GM19452 (cell line): ENCODE results near the gene EFCAB8.

Experiments
- ATAC-seq: cut with Tn5 transposase; IDR thresholded peaks from one replicate; pipeline ENCODE4 v1.9.1; 2021; ENCODE audit not compliant: unreplicated experiment

Gene EFCAB8, protein sequence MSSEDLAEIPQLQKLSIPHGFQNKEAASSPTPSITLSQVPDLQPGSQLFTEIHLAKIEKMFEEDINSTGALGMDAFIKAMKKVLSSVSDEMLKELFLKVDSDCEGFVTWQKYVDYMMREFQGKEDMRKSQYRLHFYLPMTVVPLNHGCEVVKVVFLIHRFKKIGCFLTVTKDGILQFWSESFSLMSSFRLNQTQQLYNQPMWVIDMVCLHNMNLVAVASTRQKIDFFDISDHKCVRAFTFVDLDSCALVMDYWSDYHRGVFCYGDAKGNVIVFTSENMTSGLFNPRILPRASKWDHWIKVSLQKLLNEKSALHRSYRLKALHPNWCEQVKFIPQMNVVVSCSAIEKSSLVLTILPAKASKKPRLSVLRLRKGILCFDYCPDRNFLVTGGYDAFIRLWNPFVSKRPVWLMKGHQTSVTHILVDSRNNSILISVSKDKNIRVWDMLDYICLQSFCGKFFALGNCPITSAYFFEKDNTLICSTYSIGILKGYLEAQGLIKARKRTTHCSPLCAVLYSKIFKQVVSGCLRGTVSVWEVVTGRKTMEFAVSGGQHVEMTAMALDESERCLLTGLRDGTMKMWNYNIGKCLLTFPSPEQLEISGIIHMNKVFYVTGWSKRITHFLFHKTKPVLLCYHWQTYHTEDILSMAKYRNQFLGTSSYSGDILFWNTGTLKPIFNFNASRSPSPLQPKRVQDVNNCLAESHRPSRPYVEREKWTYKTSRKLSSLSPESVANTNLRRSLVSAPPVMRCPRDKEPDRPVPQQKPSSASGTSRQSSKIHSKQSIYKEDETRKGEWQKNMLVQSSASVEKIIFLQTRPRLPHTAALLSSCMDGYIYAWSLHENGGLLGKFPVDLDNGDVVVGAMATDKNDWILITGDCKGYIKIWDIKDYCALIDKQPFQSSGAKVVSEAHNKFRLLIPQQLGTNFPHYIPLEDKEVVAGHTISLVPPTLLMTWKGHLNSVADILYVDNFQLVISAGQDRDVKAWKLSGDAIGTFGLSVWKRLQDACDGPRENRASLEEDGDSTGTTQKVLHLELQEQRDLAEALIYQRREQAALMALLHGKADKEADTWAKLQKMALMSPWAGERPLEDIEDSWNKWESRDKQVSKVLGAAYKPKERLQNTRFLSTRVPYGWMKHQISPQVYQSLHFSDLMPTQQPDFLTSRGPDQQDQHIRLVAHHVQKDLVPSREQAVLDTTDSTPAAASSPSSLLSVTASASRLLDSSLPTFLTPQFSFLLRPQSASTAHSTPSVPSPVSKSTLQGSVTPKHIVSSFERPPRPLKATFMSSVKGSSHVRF

DNA sequence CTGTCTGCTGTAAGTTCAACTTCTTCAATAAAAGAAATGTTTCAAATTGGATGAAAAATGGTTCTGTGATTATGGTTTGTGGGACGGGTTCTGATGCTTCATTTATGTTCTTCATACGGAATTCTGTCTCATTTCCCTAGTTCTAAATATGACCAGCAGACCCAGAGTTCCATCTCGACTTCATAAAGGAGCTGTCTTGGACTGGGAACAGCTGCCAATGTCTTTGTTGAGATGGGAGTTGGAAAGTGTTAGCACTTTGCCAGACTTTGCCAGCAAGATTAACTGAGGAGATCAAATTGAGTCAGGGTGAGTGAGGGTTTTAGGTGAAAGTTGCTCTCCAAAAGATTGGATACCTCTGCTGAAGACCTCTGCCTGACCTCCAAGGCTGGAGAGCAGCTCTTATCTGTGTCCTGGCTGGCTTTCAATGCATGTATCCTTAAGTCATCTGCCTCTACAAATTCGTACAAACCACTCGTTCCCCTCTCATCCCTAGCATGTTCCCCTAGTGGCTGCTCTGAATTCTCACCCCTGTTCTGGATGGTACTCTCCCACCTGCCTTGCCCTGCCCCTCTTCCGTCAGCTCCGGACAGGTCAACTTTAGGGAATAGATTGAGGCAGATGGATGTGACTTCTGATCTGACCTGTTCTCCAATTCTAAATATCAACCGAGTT is at the start of gene EFCAB8:
Gene EFCAB8 (plus strand): TSS at position 223 of the 672 bp plus-strand sequence. CDS start 4,870 bp downstream, outside the sequence.
- no peak for ATAC-seq

DNA sequence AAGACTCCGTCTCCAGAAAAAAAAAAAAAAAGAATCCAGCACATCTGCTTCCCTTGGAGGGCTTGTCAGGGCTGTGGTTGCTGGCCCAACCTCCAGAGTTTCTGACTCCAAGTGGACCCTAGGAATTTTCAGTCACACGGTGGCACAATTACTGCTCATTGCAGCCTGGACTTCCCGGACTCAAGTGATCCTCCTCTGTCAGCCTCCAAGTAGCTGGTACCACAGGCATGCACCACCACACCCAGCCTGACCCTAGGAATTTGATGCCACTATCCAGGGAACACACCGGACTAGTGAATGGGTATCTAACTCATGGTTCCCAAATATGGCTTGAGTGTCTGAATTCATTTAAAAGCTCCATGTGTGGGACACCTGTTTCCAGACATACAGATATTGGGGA is 48.8 kb upstream of the EFCAB8 start:
- no peak for ATAC-seq

DNA sequence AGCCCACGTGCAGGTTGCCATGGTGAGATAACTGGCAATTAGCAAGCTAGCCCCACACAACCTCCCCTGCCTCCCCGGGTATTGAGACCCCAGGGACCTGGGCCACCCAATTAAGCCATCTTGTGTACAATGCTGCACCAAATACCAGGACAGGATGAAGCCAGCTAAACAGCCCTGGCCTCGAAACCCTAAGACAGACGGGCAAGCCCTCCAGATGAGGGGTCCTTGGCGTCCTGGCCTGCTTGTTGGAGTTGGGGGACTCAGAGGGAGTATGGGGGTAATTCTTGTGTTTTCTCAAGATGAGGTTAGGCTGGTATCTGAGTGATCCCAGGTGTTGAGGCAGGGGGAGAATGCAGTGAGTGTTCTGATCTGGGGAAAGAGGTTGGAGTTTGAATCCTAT is 47.8 kb upstream of the EFCAB8 start:
- no peak for ATAC-seq

DNA sequence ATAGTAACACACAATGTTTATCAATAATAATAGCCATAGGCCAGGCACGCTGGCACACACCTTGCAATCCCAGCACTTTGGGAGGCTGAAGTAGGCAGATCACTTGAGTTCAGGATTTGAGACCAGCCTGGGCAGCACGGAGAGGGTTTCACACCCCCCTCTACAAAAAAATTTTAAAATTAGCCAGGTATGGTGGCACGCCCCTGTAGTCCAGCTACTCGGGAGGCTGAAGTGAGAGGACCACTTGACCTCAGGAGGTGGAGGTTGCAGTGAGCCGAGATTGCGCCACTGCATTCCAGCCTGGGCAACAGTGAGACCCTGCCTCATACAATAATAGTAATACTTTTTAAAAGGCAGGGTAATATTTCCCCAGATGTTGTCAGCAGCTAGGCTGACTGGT is 46.8 kb upstream of the EFCAB8 start:
- ATAC-seq, result no peak

DNA sequence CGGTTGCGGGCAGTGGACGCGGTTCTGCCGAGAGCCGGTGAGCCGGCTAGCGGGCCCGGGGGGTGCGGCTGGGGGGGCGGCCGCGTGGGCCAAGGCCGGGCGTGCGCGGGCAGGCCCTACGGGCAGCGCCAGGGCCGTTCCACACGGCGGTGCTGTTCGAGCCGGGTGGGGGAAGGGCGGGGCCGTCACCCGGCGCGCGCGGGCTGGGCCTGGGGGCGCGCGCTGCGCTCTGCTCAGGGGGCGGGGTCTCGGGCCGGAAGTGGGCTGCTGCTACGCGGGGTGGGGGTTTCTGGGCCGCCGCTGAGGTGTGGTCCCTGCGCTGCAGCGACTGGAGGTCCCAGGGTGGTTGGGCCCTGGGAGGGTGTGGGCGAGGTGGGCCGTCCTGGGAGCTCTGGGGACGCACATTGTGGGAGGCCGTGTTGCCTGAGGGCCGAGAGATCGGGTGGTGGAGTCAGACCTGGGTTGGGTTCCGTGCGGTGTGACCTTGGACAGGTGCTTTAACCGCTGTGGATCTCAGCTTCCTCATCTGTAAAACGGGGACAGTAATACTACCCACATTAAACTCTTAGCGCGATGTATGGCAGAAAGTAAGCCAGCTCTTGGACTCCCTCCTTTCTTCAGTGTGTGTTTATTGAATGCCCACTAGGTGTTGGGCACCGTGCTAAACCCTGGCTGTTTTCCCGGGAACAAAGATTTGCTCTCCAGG is 38.6 kb upstream of the EFCAB8 start:
- peak; percentile 51 for ATAC-seq

DNA sequence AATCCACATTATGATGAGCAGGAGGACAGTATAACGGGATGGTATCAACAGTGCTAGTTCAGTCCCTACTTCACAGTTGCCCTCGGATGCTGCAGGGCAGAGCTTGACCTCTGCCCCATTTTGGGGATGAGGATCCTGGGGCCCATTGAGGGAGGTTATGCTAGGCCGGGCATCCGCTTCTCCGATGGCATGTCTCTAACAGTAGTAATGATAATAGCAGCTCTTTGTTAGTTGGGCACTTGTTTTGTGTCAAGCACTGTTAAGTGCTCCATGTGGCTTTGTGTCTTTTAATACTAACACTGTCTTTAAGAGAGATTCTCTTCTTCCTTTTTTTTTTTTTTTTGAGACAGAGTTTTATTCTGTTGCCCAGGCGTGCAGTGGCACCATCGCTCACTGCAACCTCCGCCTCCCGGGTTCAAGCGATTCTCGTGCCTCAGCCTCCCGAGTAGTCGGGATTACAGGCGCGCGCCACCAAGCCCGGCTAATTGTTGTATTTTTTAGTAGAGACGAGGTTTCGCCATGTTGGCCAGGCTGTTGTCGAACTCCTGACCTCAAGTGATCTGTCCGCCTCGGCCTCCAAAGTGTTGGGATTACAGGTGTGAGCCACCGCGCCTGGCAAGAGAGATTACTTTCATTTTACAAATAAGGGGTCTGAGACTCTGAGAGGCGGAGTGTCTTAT is 37.9 kb upstream of the EFCAB8 start:
- no peak for ATAC-seq

DNA sequence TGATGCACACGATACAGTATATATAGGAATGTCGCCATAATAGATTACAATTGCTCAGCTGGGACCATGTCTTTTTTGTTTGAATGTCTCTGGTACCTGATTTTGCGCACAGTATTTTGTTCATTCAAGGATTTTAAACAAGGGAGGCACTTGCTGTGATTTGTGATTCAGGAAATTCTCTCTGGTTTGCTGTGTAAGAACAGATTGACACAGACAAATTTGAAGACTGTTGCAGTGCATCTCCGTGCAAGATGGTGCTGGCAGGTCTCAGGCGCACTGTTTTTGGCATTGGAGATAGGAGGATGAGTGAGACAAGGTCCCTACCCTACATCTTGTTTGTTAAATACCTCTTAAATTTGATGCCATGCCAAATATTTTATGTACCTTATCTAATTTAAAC is 36.5 kb upstream of the EFCAB8 start:
- ATAC-seq, result no peak

DNA sequence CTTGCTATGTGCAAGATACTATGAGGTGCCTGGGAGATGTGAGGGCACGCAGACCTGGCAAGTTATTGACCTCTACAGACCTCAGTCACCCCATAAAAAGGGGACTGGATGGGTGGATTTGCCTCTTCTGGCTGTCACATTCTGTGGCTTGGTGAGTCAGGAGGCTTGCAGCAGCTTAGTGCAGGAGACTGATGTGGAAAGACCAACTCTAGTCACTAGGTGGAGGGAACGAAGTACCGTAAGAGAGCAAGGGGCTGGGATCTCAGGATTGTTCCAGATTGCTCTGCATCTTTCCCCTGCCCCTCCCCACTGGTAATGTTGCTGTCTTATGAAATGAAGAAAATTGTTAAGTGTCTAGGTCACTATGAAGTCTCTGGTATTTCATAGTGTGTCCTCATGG is 35.6 kb upstream of the EFCAB8 start:
- no peak for ATAC-seq

DNA sequence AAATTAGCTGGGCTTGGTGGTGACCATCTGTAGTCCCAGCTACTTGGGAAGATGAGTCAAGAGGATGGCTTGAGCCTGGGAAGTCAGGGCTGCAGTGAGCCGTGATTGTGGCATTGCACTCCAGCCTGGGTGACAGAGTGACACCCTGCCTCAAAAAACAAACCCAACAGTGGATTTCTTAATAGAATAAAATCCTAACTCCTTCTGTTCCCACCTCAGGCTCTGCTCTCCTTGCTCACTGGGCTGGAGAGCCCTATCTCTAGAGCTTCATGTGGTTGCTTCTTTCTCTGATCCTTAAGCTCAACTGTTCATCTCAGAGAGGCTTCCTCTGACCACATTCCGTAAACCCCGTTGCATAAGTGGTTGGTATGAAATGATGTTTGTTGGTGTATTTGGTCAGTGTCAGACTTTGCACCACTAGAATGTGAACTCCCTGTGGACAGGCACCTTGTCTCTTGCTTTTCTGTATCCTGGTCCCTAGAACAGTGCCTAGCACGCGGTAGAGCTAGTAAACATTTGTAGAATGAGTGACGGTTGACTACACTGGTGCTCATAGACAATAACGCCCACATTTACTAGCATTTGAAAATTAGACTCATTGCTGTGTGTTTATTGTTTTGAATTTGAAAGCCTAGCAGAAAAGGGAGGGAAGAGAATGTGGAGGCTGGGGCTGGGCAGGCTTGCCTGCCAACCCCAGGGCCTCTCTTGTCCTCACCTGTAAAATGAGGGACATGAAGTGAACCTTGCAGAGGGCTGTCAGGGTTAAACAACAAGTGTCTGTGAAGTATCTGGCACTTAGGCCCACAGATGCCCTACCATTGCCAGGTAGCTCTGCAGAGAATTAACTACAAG is 34.8 kb upstream of the EFCAB8 start:
- no peak for ATAC-seq

DNA sequence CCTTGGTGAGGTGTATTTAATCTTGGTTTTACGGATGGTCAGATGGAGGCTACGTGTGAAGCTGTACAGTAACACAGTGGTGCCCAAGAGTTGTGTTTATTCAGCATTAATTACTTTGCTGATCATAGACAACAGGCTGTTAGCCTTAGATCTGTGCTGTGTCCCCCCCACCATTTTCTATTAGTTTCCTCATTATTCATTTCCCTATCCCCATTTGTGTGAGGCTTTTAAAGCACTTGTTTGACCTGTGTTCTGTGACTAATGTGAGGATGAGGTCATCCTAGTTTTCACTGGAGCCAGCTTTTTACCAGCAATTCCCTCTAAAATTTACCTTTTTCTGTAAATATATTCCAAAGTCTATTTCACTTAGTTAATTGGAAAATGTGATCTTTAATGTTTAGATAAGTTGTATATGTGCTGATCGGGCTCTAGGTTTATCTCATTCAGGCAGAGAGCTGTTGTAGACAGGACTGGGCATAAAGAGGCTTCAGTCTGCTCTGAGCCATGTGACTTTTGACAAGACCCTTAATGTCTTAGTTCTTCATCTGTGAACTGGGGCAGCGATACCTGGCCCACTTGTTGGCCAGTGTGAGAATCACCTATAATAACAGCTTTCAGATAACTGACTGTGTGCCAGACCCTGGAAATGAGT is 30.6 kb upstream of the EFCAB8 start:
- no peak for ATAC-seq

DNA sequence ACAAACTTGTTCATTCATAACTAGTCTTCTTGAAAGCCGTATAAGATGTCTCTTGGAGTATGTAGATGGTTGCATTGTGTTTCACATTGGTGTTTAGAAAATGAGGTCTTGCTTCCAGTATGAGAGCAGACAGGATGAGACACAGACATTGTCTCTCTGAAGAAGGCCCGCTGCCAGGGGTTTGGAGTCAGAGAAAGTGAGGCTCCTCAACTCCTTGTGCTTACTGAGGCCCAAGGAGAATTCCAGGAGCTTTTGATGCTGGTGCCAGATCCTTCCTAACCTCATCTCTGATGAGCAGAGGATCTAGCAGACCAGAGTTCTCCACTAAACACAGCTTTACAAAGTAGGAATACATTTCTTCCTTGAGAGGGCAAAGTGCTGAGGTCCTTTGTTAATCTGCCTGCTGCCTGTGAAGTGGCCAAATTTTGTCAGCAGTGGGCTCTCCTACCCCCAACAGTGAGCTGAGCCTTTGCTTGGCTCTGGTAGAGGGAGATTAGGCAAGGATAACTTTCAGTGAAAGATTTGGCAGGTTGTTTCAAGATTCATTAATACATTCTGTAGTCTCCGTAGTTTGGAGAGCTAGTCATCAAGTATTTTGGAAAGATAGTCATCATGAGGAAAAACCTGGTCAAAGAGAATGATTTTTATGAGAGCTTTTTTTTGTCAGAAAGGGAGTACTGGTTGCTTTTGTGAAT is 29.3 kb upstream of the EFCAB8 start:
- no peak for ATAC-seq

DNA sequence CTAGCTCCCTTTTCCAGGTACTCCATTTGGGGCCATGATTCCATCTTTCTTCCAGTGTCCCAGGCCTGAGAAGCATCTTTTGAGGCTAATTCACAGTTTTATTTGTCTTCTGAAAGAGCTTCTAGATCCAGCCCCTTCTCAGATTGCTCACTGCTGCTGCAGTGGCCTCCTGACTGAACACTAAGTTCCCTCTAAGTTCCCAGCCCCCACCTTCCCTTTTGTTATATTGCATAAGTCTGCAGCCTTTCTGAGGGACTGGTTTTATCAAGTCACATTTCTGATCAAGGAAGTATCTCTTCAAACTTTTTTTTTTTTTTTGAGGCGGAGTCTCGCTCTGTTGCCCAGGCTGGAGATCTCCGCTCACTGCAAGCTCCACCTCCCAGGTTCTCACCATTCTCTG is 28.3 kb upstream of the EFCAB8 start:
- ATAC-seq, result no peak

DNA sequence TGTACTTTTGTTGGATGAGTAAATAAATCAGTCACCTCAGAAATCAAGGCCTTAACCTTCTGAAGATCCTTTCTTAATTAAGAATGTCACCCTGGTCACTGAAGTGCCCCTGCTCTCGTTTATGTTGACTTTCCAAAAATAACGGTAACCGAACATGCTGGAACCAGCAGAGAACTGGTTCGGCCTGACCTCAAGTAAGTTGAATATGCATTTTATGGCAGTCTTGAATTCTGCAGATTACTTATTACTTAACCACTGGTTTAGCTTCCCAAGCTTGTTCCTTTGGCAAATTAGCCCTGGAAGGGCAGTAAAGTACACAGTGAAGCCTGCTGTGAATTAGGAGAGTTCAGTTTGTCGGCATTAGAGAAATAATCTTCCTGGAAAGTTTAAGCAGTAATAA is 26.7 kb upstream of the EFCAB8 start:
- ATAC-seq, result no peak

DNA sequence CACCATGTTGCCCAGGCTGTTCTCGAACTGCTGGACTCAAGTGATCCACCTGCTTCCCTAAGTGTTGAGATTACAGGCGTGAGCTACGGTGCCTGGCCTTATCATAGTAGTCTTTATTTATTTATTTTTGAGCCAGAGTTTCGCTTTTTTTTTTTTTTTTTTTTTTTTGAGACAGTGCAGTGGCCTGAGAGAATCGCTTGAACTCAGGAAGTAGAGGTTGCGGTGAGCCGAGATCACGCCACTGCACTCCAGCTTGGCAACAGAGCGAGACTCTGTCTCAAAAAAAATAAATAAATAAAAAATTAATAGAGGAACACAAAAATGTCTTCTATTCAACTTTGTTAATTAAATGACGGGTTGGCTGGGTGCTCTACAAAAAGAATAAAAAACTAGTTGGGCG is 26.1 kb upstream of the EFCAB8 start:
- ATAC-seq, result no peak

DNA sequence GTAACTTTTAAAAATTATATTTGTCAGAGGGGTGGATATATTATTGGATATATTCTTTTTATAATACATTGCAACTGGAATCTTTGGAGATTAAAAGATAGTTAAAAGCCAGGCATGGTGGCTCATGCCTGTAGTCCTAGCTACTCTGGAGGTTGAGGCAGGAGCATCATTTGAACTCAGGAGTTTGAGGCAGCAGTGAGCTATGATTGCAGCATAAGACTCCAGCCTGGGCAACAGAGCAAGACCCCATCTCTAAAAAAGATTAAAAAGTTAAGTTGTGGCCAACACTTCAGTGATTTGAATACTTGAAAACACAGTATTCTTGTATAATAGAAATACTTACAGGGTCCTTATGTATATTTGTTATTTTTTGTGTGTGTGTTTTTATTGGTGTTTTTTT is 23.8 kb upstream of the EFCAB8 start:
- ATAC-seq, result no peak

DNA sequence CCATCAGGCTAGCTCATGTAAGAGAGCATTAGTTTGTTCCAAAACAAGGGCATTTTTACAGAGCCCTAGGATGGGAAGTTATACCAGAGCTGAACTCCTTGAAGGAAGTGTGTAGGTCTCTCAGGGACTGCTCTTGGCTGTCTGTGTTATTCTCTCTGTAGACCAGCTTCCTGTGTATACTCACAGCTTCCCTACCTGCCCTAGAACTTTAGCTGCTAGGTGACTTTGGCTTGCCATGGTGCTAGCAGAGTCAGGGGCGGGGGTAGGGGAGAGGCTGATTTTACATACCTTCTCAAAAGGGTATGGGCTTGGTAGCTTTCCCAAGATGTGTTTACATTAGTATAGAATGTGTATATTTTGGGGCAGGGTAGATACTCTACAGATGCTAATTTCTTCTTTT is 21.6 kb upstream of the EFCAB8 start:
- ATAC-seq, result no peak

DNA sequence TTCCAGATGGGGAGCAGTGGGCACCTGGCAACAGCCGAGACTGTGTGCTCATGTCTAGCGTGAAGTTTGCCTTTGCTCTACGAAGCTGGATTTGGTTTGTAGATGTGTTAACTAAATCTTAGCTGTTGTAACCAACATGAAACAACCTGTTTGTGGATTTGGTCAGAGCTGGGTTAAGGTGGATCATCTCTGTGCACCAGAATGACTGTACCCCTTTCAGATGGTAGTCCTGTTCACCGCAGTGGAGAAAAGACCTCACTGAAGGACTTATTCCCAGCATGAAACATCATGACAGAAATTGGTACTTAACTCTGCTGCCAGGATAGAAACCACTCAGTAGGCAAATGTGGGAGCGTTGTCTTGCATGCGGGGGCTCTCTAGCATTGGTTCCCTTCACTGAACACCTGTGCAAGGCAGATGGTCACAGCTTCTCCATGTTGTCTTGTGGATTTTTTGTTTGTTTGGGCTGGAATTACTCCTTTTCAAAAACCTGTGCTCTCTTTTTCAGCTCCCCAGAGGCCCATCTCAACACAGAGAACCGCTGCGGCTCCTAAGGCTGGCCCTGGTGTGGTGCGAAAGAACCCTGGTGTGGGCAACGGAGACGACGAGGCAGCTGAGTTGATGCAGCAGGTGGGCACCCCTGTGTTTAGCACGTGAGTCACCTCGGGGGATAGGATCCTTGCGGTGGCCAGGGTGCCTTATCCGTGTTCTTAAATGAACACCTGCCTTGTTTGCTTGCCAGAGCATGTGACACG is 19.3 kb upstream of the EFCAB8 start:
- no peak for ATAC-seq
